HepG2 (cell line): ENCODE results near the gene CLCN4. TPM values are rescaled to one million over a fixed set of nuclear protein-coding genes. Genes with fewer than 3 reads are reported as not detected.

Source experiments
- ATAC-seq: fragments of 200-7000 bp; cut with Tn5 transposase; 3 replicates; pipeline ENCODE4 v1.9.1; 2020; ENCODE audit warnings: mild to moderate bottlenecking, moderate library complexity
- BruUV-seq: library from RNA; stranded (reverse); fragments of 400-500 nt; replicated peaks from 2 replicates; lab custom pipeline; 2021; lab: Mats Ljungman, UMichigan
- CTCF ChIA-PET: fragments of 300-600 bp; formaldehyde crosslinking; extraction: SDS; loops from one replicate; lab custom pipeline; 2021; ENCODE audit warnings: low total read pairs, inconsistent platforms, low intra/inter-chr PET ratio; lab: Yijun Ruan, JAX
- POLR2A ChIA-PET: fragments of 350-600 bp; sonication (Branson Sonifier 250); formaldehyde crosslinking; loops from one replicate; lab custom pipeline; 2020; ENCODE audit warnings: antibody characterized with exemption, inconsistent platforms; lab: Yijun Ruan, JAX
- DNase-seq: peaks from one replicate; pipeline ENCODE4 v3.0.0-alpha.2; 2015; ENCODE audit warnings: low spot score
- FAIRE-seq: peaks from 3 replicates; lab custom pipeline; 2011; peaks lifted over from hg19 to GRCh38; lab: Jason Lieb, UNC
- H2AFZ ChIP-seq: one replicate; pipeline ENCODE4 v1.6.1; 2011; ENCODE audit warnings: low read length, inconsistent platforms
- H3K27ac ChIP-seq: fragments of 300-600 bp; 3 replicates; pipeline ENCODE4 v1.8.0; 2011; ENCODE audit warnings: mixed run types, mild to moderate bottlenecking, mixed read lengths, low read length, inconsistent platforms; ENCODE audit not compliant: insufficient read depth; ENCODE audit errors: extremely low read length
- H3K27me3 ChIP-seq, 2 experiments: fragments of 200-600 bp in 1 of 2; 2 replicates in 1 of 2; 3 replicates in 1 of 2; pipeline versions ENCODE4 v1.6.0 to v1.8.0; 2011; ENCODE audit warnings: low read length in 2 of 2, mild to moderate bottlenecking in 2 of 2, moderate library complexity in 2 of 2, inconsistent platforms in 1 of 2; ENCODE audit not compliant: insufficient read depth in 2 of 2, control insufficient read depth in 1 of 2
- H3K36me3 ChIP-seq, 2 experiments: fragments of 200-600 bp in 1 of 2; replicated peaks in 1 of 2; 2 replicates in 1 of 2; 3 replicates in 1 of 2; pipeline versions ENCODE4 v1.5.1 to v1.8.0; 2011; ENCODE audit warnings: low read length in 2 of 2, inconsistent platforms in 1 of 2; ENCODE audit not compliant: insufficient read depth in 2 of 2, control insufficient read depth in 1 of 2
- H3K4me1 ChIP-seq: 2 replicates; pipeline ENCODE4 v1.5.1; 2012; ENCODE audit warnings: low read length, inconsistent platforms; ENCODE audit not compliant: insufficient read depth
- H3K4me2 ChIP-seq: 2 replicates; pipeline ENCODE4 v1.6.0; 2011; ENCODE audit warnings: low read depth, low read length, inconsistent platforms
- H3K4me3 ChIP-seq, 3 experiments: fragments of 200-600 bp in 1 of 3; sonication (generic), shearing (Covaris generic) in 1 of 3; replicated peaks in 1 of 3; 2 replicates each; pipeline ENCODE4 v1.5.1; 2011 to 2016; ENCODE audit warnings: low read length in 3 of 3, inconsistent platforms in 2 of 3, low read depth in 2 of 3, mild to moderate bottlenecking in 2 of 3, control low read depth in 1 of 3, mixed read lengths in 1 of 3; ENCODE audit not compliant: insufficient read depth in 1 of 3
- H3K79me2 ChIP-seq: one replicate; pipeline ENCODE4 v1.6.1; 2011; ENCODE audit warnings: low read length, inconsistent platforms; ENCODE audit not compliant: insufficient read depth
- H3K9ac ChIP-seq: 2 replicates; pipeline ENCODE4 v1.6.0; 2011; ENCODE audit warnings: mild to moderate bottlenecking, low read depth, low read length, inconsistent platforms; ENCODE audit not compliant: insufficient read depth
- H3K9me3 ChIP-seq: 2 replicates; pipeline ENCODE4 v1.5.1; 2012; ENCODE audit warnings: mild to moderate bottlenecking, low read length
- H4K20me1 ChIP-seq: 2 replicates; pipeline ENCODE4 v1.6.0; 2011; ENCODE audit warnings: inconsistent platforms, mild to moderate bottlenecking, low read length, moderate library complexity; ENCODE audit not compliant: insufficient read depth
- AHR ChIP-seq: IDR thresholded peaks from 2 replicates; pipeline ENCODE4 v1.6.1; 2018; ENCODE audit warnings: missing genetic modification reagents, missing compliant biosample characterization
- DR1 ChIP-seq: sonication (generic); formaldehyde crosslinking; IDR thresholded peaks from 2 replicates; pipeline ENCODE4 v1.8.0; 2021; ENCODE audit warnings: mild to moderate bottlenecking, missing genetic modification reagents, inconsistent platforms
- E2F1 ChIP-seq: sonication (generic); formaldehyde crosslinking; IDR thresholded peaks from 2 replicates; pipeline ENCODE4 v1.5.0; 2020; ENCODE audit warnings: missing genetic modification reagents
- HMG20B ChIP-seq: conservative IDR thresholded peaks from 2 replicates; pipeline ENCODE4 v1.6.1; 2016; ENCODE audit warnings: missing genetic modification reagents, missing compliant biosample characterization
- MAZ ChIP-seq, 2 experiments: sonication (generic) in 1 of 2; formaldehyde crosslinking in 1 of 2; IDR thresholded peaks; 2 replicates each; pipeline versions ENCODE4 v1.5.0 to v1.6.1; 2012 to 2020; ENCODE audit warnings: low read depth in 2 of 2, mild to moderate bottlenecking in 2 of 2, borderline replicate concordance in 1 of 2, improper control_type of control experiment in 1 of 2, low read length in 1 of 2, missing genetic modification reagents in 1 of 2, moderate library complexity in 1 of 2
- MED13 ChIP-seq: sonication (generic); formaldehyde crosslinking; IDR thresholded peaks from 2 replicates; pipeline ENCODE4 v1.5.0; 2020; ENCODE audit warnings: missing genetic modification reagents
- MEF2D ChIP-seq: sonication (generic); formaldehyde crosslinking; IDR thresholded peaks from 2 replicates; pipeline ENCODE4 v1.5.1; 2020; ENCODE audit warnings: mild to moderate bottlenecking, missing genetic modification reagents
- MTA3 ChIP-seq: sonication (generic); formaldehyde crosslinking; IDR thresholded peaks from 2 replicates; pipeline ENCODE4 v1.4.0; 2020; ENCODE audit warnings: missing genetic modification reagents
- NFIB ChIP-seq: sonication (generic); formaldehyde crosslinking; IDR thresholded peaks from 2 replicates; pipeline ENCODE4 v1.9.0; 2021; ENCODE audit warnings: missing genetic modification reagents, mild to moderate bottlenecking, borderline replicate concordance
- RXRB ChIP-seq: IDR thresholded peaks from 2 replicates; pipeline ENCODE4 v1.6.1; 2016; ENCODE audit warnings: borderline replicate concordance, missing genetic modification reagents, missing compliant biosample characterization
- SIN3B ChIP-seq: fragments of 150-350 bp; IDR thresholded peaks from 2 replicates; pipeline ENCODE4 v1.6.1; 2014; ENCODE audit warnings: low read length
- SP2 ChIP-seq: sonication (generic); formaldehyde crosslinking; IDR thresholded peaks from 2 replicates; pipeline ENCODE4 v1.5.1; 2020; ENCODE audit warnings: mild to moderate bottlenecking, missing genetic modification reagents
- THAP7 ChIP-seq: sonication (generic); formaldehyde crosslinking; IDR thresholded peaks from 2 replicates; pipeline ENCODE4 v1.8.1; 2023; ENCODE audit warnings: mild to moderate bottlenecking, missing genetic modification reagents
- ZBTB43 ChIP-seq: sonication (generic); formaldehyde crosslinking; conservative IDR thresholded peaks from 2 replicates; pipeline ENCODE4 v1.4.0; 2020; ENCODE audit warnings: missing genetic modification reagents
- ZNF547 ChIP-seq: sonication (generic); formaldehyde crosslinking; IDR thresholded peaks from 2 replicates; pipeline ENCODE4 v1.5.1; 2020; ENCODE audit warnings: mild to moderate bottlenecking, missing genetic modification reagents
- ZNF567 ChIP-seq: sonication (generic); formaldehyde crosslinking; IDR thresholded peaks from 2 replicates; pipeline ENCODE4 v1.8.1; 2023; ENCODE audit warnings: mild to moderate bottlenecking, missing genetic modification reagents, borderline replicate concordance
- ZNF615 ChIP-seq: sonication (generic); formaldehyde crosslinking; IDR thresholded peaks from 2 replicates; pipeline ENCODE4 v1.5.0; 2020; ENCODE audit warnings: mild to moderate bottlenecking, missing genetic modification reagents, borderline replicate concordance
- WGBS: methylation state at CpG from one replicate; pipeline ENCODE4 v1.1.6; 2017; ENCODE audit warnings: low lambda C conversion rate; 5-methylcytosine and 5-hydroxymethylcytosine counted together
- in situ Hi-C: cut with HindIII; loops from 2 replicates; pipeline ENCODE4 v1.10.0; 2017; ENCODE audit warnings: low pct_unique_long_range_greater_than_20kb; ENCODE audit not compliant: extremely low pct_ligation_motif_present
- intact Hi-C: fragments of 100-400 bp; cut with micrococcal nuclease; formaldehyde crosslinking; loops from one replicate; pipeline ENCODE4 v1.10.0; 2022; ENCODE audit not compliant: unreplicated experiment
- polyA plus RNA-seq, 8 experiments: library from polyadenylated mRNA; depleted of rRNA in 3 of 8; stranded (reverse) in 7 of 8; unstranded in 1 of 8; fragments of >200 nt; fragmentation: Illumina TruSeq in 4 of 8; extraction: Trizol in 4 of 8; gene quantifications; 2 replicates each; pipeline versions ENCODE4 v1.2.1 to v1.2.3, GENCODE V29; 2011 to 2016; ENCODE audit warnings: low read depth in 4 of 8, missing spikeins in 1 of 8, mixed read lengths in 1 of 8; ENCODE audit not compliant: insufficient read depth in 1 of 8
- total RNA-seq, 5 experiments: library from RNA; depleted of rRNA; stranded (reverse); fragments of >200 nt; fragmentation: Illumina TruSeq; extraction: Trizol; gene quantifications; 2 replicates each; pipeline ENCODE4 v1.2.3, GENCODE V29; 2016; ENCODE audit warnings: low read depth in 1 of 5
- TF ChIP-seq, protein P1 (sequence below): sonication (generic); formaldehyde crosslinking; IDR thresholded peaks from 2 replicates; pipeline ENCODE4 v1.4.0; 2020; ENCODE audit warnings: missing genetic modification reagents, mild to moderate bottlenecking, borderline replicate concordance

Gene CLCN4
- total and polyA plus RNA-seq, 2 of the 13 experiments (the other 11 are each of a cell fraction or from before 2014, with no cell fraction given): 1.8 to 2.5 TPM

GRCh38 chrX:10110984-10111363 lies 45.8 kb upstream of the CLCN4 start:
- Histone ChIP-seq H3K4me2 (no peak overlapping the region), H3K27me3 (no peaks in the 10 kb centered on the region), H2AFZ (no peak overlapping the region), H4K20me1 (no peaks in the 10 kb centered on the region), H3K4me1 (0 out of 2 replicates have a peak, but pooled peaks cover 14% of the 10 kb centered on the region), H3K27ac (no peak overlapping the region), H3K4me3 (no peak overlapping the region), H3K9ac (no peak overlapping the region), H3K9me3 (no peaks in the 10 kb centered on the region), H3K36me3 (no peaks in the 10 kb centered on the region), H3K79me2 (no peaks in the 10 kb centered on the region)
- in situ Hi-C loops: loop anchor here (5.0 kb wide), 1 partner anchor 114 kb away; no protein-coding TSS in a partner anchor
- intact Hi-C loops: no loop called here
- no peak for FAIRE-seq
- no TSS peak for BruUV-seq
- no CpG with 5 or more reads among the region's 10 CpGs for WGBS
- DNase-seq: no peak
- ChIA-PET POLR2A (no interaction called here), CTCF (no interaction called here)
- ATAC-seq: no peak
- TF ChIP-seq MEF2D (CRISPR knock-in tag) (no peak), MED13 (CRISPR knock-in tag) (no peak), THAP7 (CRISPR knock-in tag) (no peak), ZNF567 (no peak), AHR (CRISPR knock-in tag) (no peak), ZBTB43 (no peak), DR1 (CRISPR knock-in tag) (no peak), SP2 (CRISPR knock-in tag) (no peak), SIN3B (no peak), E2F1 (CRISPR knock-in tag) (no peak), NFIB (CRISPR knock-in tag) (no peak), HMG20B (no peak), MTA3 (no peak), RXRB (CRISPR knock-in tag) (no peak), ZNF615 (CRISPR knock-in tag) (no peak), ZNF547 (CRISPR knock-in tag) (no peak), MAZ (IDR thresholded peaks at IDR 0.05; ENCODE audit: borderline replicate concordance, low read depth, low read length) (no peak), MAZ (CRISPR knock-in tag; IDR thresholded peaks at IDR 0.05; ENCODE audit: low read depth) (no peak)
- TF ChIP-seq, protein P1, sequence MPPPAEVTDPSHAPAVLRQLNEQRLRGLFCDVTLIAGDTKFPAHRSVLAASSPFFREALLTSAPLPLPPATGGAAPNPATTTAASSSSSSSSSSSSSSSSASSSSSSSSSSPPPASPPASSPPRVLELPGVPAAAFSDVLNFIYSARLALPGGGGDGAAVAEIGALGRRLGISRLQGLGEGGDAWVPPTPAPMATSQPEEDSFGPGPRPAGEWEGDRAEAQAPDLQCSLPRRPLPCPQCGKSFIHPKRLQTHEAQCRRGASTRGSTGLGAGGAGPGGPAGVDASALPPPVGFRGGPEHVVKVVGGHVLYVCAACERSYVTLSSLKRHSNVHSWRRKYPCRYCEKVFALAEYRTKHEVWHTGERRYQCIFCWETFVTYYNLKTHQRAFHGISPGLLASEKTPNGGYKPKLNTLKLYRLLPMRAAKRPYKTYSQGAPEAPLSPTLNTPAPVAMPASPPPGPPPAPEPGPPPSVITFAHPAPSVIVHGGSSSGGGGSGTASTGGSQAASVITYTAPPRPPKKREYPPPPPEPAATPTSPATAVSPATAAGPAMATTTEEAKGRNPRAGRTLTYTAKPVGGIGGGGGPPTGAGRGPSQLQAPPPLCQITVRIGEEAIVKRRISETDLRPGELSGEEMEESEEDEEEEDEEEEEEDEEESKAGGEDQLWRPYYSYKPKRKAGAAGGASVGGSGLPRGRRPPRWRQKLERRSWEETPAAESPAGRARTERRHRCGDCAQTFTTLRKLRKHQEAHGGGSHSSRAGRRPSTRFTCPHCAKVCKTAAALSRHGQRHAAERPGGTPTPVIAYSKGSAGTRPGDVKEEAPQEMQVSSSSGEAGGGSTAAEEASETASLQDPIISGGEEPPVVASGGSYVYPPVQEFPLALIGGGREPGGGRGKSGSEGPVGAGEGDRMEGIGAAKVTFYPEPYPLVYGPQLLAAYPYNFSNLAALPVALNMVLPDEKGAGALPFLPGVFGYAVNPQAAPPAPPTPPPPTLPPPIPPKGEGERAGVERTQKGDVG (CRISPR knock-in tag): no peak
